SU-DHL-6 (cell line): ENCODE data around the gene CDK14.

Experiments
- H2AFZ ChIP-seq: fragments of 200-600 bp; sonication (generic); 2 replicates; pipeline ENCODE4 v1.6.1; 2014; ENCODE audit warnings: low read depth, mild to moderate bottlenecking, moderate library complexity, mixed read lengths, antibody characterized with exemption, low read length; ENCODE audit not compliant: severe bottlenecking
- H3F3A ChIP-seq: fragments of 200-600 bp; shearing (Covaris generic); 2 replicates; pipeline ENCODE4 v1.6.0; 2016; ENCODE audit warnings: antibody characterized with exemption, mild to moderate bottlenecking; ENCODE audit not compliant: insufficient read depth
- H3K27ac ChIP-seq: fragments of 200-600 bp; sonication (generic); 2 replicates; pipeline ENCODE4 v1.5.1; 2016; ENCODE audit warnings: low read depth, mild to moderate bottlenecking, low read length, moderate library complexity, mixed read lengths
- H3K27me3 ChIP-seq: fragments of 200-600 bp; sonication (generic), shearing (Covaris generic); 2 replicates; pipeline ENCODE4 v1.6.0; 2014; ENCODE audit warnings: mild to moderate bottlenecking, low read length
- H3K36me3 ChIP-seq: fragments of 200-600 bp; sonication (generic); 2 replicates; pipeline ENCODE4 v1.6.1; 2014; ENCODE audit warnings: mild to moderate bottlenecking, low read length, mixed read lengths
- H3K4me2 ChIP-seq: fragments of 300-600, 200-600 bp; shearing (Covaris generic), sonication (generic); 2 replicates; pipeline ENCODE4 v1.6.0; 2014; ENCODE audit warnings: low read length, low read depth, mild to moderate bottlenecking; ENCODE audit not compliant: poor library complexity, severe bottlenecking
- H3K4me3 ChIP-seq: fragments of 200-600 bp; sonication (generic); 2 replicates; pipeline ENCODE4 v1.5.1; 2014; ENCODE audit warnings: antibody characterized with exemption, low read length, mild to moderate bottlenecking, mixed read lengths; ENCODE audit not compliant: insufficient read depth, poor library complexity, severe bottlenecking
- H3K79me2 ChIP-seq: fragments of 200-600 bp; sonication (generic); 2 replicates; pipeline ENCODE4 v1.6.1; 2014; ENCODE audit warnings: mild to moderate bottlenecking, low read length, moderate library complexity; ENCODE audit not compliant: insufficient read depth
- H3K9ac ChIP-seq: fragments of 200-600 bp; sonication (generic); 2 replicates; pipeline ENCODE4 v1.7.0; 2014; ENCODE audit warnings: mild to moderate bottlenecking, low read length
- H3K9me2 ChIP-seq: fragments of 200-600 bp; sonication (generic); replicated peaks from 2 replicates; pipeline ENCODE4 v1.6.1; 2014; ENCODE audit warnings: low read length; ENCODE audit not compliant: insufficient read depth
- H3K9me3 ChIP-seq: fragments of 200-600 bp; sonication (generic); 2 replicates; pipeline ENCODE4 v1.6.1; 2014; ENCODE audit warnings: low read length, mixed read lengths; ENCODE audit not compliant: insufficient read depth
- H4K20me1 ChIP-seq: fragments of 200-600 bp; sonication (generic); 2 replicates; pipeline ENCODE4 v1.6.1; 2014; ENCODE audit warnings: low read depth, mild to moderate bottlenecking, antibody characterized with exemption, low read length, moderate library complexity, mixed read lengths
- CTCF ChIP-seq: fragments of 200-600 bp; sonication (generic); IDR thresholded peaks from one replicate; pipeline ENCODE4 v1.5.1; 2017; ENCODE audit warnings: antibody characterized with exemption, mild to moderate bottlenecking, low read length, moderate library complexity; ENCODE audit not compliant: insufficient read depth, poor library complexity, severe bottlenecking
- EZH2phosphoT487 ChIP-seq: fragments of 200-600 bp; sonication (generic), shearing (Covaris generic); conservative IDR thresholded peaks from 2 replicates; pipeline ENCODE4 v1.6.1; 2018; ENCODE audit warnings: mild to moderate bottlenecking, antibody characterized with exemption, low read length, moderate library complexity, mixed read lengths

Gene CDK14

GRCh38 chr7:91005841-91006240 lies 409.7 kb downstream of the CDK14 start:
- Histone ChIP-seq H3K4me3 (no peak overlapping the region), H3K27me3 (no peaks in the 10 kb centered on the region), H2AFZ (no peak overlapping the region), H4K20me1 (no peaks in the 10 kb centered on the region), H3K27ac (no peak overlapping the region), H3F3A (no peaks in the 10 kb centered on the region), H3K9ac (no peak overlapping the region), H3K9me2 (no peaks in the 10 kb centered on the region), H3K36me3 (peaks cover 12% of the 10 kb centered on the region; the same call in 1 of the 2 replicates), H3K4me2 (no peak overlapping the region), H3K9me3 (no peaks in the 10 kb centered on the region), H3K79me2 (no peaks in the 10 kb centered on the region)
- no peak for TF ChIP-seq EZH2phosphoT487
- TF ChIP-seq CTCF = no peak

- no peaks in the 10 kb centered on the region for H3K27me3 ChIP-seq
- no peaks in the 10 kb centered on the region for H4K20me1 ChIP-seq
- peaks cover 14% of the 10 kb centered on the region; the same call in 1 of the 2 replicates for H3K36me3 ChIP-seq
- H3K79me2 ChIP-seq = no peaks in the 10 kb centered on the region
- no peaks in the 10 kb centered on the region for H3K9me2 ChIP-seq
- no peak overlapping the region for H3K27ac ChIP-seq
- H2AFZ ChIP-seq = no peak overlapping the region
- TF ChIP-seq CTCF (no peak), EZH2phosphoT487 (no peak)
- no peak overlapping the region for H3K4me3 ChIP-seq
- no peak overlapping the region for H3K9ac ChIP-seq
- H3K4me2 ChIP-seq = no peak overlapping the region
- H3F3A ChIP-seq = no peaks in the 10 kb centered on the region
- H3K9me3 ChIP-seq = no peaks in the 10 kb centered on the region
These were observed 411.2 kb downstream of the CDK14 start for GRCh38 chr7:91007371-91007770.

GRCh38 chr7:91013078-91013477 lies 417.0 kb downstream of the CDK14 start:
- no peak overlapping the region for H3K27ac ChIP-seq
- no peaks in the 10 kb centered on the region for H3K79me2 ChIP-seq
- H3K9ac ChIP-seq = no peak overlapping the region
- no peaks in the 10 kb centered on the region for H4K20me1 ChIP-seq
- no peaks in the 10 kb centered on the region for H3K27me3 ChIP-seq
- H3K9me2 ChIP-seq = no peaks in the 10 kb centered on the region
- H2AFZ ChIP-seq = no peak overlapping the region
- no peak for TF ChIP-seq EZH2phosphoT487
- TF ChIP-seq CTCF = no peak
- H3K9me3 ChIP-seq = no peaks in the 10 kb centered on the region
- peaks cover 5% of the 10 kb centered on the region; the same call in 1 of the 2 replicates for H3K36me3 ChIP-seq
- H3K4me3 ChIP-seq = no peak overlapping the region
- no peak overlapping the region for H3K4me2 ChIP-seq
- no peaks in the 10 kb centered on the region for H3F3A ChIP-seq
